Measurements from ENCODE around the gene DNASE1L1. TPM values are rescaled to one million over a fixed set of nuclear protein-coding genes. Genes with fewer than 3 reads are reported as not detected.
A peak's percentile ranks its signal among the peaks of the same experiment; 100 is the strongest.

The DNASE1L1 gene
- total and polyA plus RNA-seq, 2 donors (not counting 1 experiment from before 2014, with no cell fraction given): 24.6 to 49.2 TPM

DNA sequence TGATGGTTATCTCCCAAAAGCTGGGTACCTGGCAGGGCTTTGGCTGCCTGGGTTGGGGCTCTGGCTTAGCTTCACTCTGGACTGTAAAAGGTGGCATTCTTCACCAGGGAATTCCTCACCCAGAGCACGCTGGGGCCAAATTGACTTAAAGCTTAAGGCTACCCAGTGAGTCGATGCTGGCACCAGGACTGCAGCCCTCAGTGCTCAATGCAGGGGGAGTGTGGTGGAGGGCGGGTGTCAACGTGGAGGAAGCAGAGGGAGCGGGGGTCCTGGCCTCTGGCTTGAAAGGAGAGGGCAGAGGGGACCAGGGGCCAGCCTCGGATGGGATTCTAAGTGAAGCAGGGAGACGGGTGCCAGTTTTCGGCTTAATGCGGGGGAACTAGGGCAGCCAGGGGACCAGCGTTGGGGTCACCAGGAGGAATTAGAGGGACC, 34.4 kb upstream of the DNASE1L1 start:
- TF ChIP-seq, protein P1, sequence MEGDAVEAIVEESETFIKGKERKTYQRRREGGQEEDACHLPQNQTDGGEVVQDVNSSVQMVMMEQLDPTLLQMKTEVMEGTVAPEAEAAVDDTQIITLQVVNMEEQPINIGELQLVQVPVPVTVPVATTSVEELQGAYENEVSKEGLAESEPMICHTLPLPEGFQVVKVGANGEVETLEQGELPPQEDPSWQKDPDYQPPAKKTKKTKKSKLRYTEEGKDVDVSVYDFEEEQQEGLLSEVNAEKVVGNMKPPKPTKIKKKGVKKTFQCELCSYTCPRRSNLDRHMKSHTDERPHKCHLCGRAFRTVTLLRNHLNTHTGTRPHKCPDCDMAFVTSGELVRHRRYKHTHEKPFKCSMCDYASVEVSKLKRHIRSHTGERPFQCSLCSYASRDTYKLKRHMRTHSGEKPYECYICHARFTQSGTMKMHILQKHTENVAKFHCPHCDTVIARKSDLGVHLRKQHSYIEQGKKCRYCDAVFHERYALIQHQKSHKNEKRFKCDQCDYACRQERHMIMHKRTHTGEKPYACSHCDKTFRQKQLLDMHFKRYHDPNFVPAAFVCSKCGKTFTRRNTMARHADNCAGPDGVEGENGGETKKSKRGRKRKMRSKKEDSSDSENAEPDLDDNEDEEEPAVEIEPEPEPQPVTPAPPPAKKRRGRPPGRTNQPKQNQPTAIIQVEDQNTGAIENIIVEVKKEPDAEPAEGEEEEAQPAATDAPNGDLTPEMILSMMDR (IDR thresholded peaks at IDR 0.05): no peak
- TF ChIP-seq EZH2 (IDR thresholded peaks at IDR 0.05; ENCODE audit: borderline replicate concordance, insufficient read depth, low read depth, low read length, poor library complexity, severe bottlenecking): no peak
- intact Hi-C loops (cut with micrococcal nuclease): loop anchor here (5.0 kb wide), 1 partner anchor 34 kb away; the partner anchor contains the start of gene LAGE3
- Histone ChIP-seq H3K4me3 (ENCODE audit: control extremely low read depth in 1 of 5, extremely low read depth in 1 of 5, insufficient read depth in 1 of 5, low read depth in 2 of 5, low read length in 4 of 5) (peak overlapping the region in 4 of 5 experiments; percentile 35 to 47 (median 42)), H3K36me3 (replicated peaks in 1 of 2; ENCODE audit: control extremely low read depth in 1 of 2, control insufficient read depth in 1 of 2, extremely low read depth in 1 of 2, insufficient read depth in 2 of 2, low read length in 1 of 2) (peaks cover 0 to 14% of the 10 kb centered on the region in 2 experiments), H4K20me1 (ENCODE audit: control insufficient read depth, insufficient read depth, low read length, poor library complexity, severe bottlenecking) (no peaks in the 10 kb centered on the region), H3K9ac (ENCODE audit: low read length) (peak overlapping the region; percentile 47), H3K27me3 (replicated peaks in 1 of 4; ENCODE audit: control extremely low read depth in 1 of 4, control insufficient read depth in 3 of 4, insufficient read depth in 4 of 4, low read length in 3 of 4) (no peaks in the 10 kb centered on the region), H3K4me1 (ENCODE audit: control insufficient read depth in 2 of 2, insufficient read depth in 2 of 2, low read length in 2 of 2) (peaks cover 10 to 21% of the 10 kb centered on the region in 2 donors), H3K79me2 (ENCODE audit: control insufficient read depth, insufficient read depth, low read length) (peaks cover 18% of the 10 kb centered on the region), H3K4me2 (replicated peaks; ENCODE audit: low read depth, low read length, poor library complexity, severe bottlenecking) (peak overlapping the region; percentile 71), H3K27ac (ENCODE audit: low read length in 2 of 2) (peak overlapping the region; percentile 69 to 81), H2AFZ (ENCODE audit: insufficient read depth, low read depth, low read length, poor library complexity, severe bottlenecking) (peak overlapping the region; percentile 54), H3K9me3 (ENCODE audit: control extremely low read depth in 1 of 3, control insufficient read depth in 2 of 3, insufficient read depth in 1 of 3, low read length in 2 of 3) (no peaks in the 10 kb centered on the region)
- H3K9me3 Mint-ChIP-seq (ENCODE audit: insufficient read depth): no peaks in the 10 kb centered on the region
- POLR2A ChIA-PET: interaction anchor here (1.1 kb wide), 1 partner anchor 15 kb away, joined by 4 read pairs; the partner anchor contains the start of gene PLXNA3
- peaks cover 5% of the 10 kb centered on the region for H3K4me1 Mint-ChIP-seq
- WGBS (ENCODE audit: insufficient coverage): 10% methylated on average over 6 of the region's 10 CpGs
- no peaks in the 10 kb centered on the region for H3K27me3 Mint-ChIP-seq
- DNase-seq (no peak), ATAC-seq (ENCODE audit: low read depth) (peak; percentile 8)
- H3K27ac Mint-ChIP-seq: peak overlapping the region; percentile 37
- CTCF ChIA-PET: no interaction called here
- peak overlapping the region; percentile 83 for H3K4me3 Mint-ChIP-seq

DNA sequence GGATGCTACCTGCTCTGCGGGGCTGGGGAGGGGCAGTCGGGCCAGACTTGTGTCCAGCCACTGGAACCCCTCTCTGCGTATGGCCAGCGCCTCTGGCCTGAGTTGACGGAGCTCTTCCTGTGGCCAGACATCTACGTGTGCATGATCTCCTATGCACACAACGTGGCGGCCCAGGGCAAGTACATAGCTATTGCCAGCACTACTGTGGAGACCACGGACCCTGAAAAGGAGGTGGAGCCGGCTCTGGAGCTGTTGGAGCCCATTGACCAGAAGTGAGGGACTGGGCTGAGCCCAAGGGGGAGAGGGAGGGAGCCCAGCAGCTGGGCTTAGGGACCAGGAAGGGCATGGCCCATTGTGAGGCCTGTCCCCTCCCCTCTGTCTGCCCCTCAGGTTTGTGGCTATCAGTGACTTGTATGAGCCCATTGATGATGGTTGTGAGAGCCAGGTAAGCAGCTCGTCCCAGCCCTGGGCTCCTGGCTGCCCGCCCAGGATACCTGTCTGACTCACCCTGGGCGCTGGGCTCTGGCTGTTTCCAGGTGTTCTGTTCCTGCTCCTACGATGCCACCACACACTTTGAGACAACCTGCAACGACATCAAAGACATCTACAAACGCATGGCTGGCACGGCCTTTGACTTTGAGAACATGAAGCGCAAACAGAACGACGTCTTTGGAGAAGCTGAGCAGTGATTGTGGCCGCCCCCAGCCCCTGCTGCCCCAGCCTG, 33.1 kb upstream of the DNASE1L1 start:
- ATAC-seq (ENCODE audit: low read depth): no peak
- POLR2A ChIA-PET: no interaction called here
- Histone ChIP-seq H3K4me1 (ENCODE audit: control insufficient read depth in 2 of 2, insufficient read depth in 2 of 2, low read length in 2 of 2) (peaks cover 16 to 31% of the 10 kb centered on the region in 2 donors), H3K27me3 (replicated peaks in 1 of 4; ENCODE audit: control extremely low read depth in 1 of 4, control insufficient read depth in 3 of 4, insufficient read depth in 4 of 4, low read length in 3 of 4) (no peaks in the 10 kb centered on the region), H3K9ac (ENCODE audit: low read length) (no peak overlapping the region), H4K20me1 (ENCODE audit: control insufficient read depth, insufficient read depth, low read length, poor library complexity, severe bottlenecking) (peaks cover 6% of the 10 kb centered on the region), H3K9me3 (ENCODE audit: control extremely low read depth in 1 of 3, control insufficient read depth in 2 of 3, insufficient read depth in 1 of 3, low read length in 2 of 3) (no peaks in the 10 kb centered on the region), H2AFZ (ENCODE audit: insufficient read depth, low read depth, low read length, poor library complexity, severe bottlenecking) (no peak overlapping the region), H3K4me3 (ENCODE audit: control extremely low read depth in 1 of 5, extremely low read depth in 1 of 5, insufficient read depth in 1 of 5, low read depth in 2 of 5, low read length in 4 of 5) (no peak overlapping the region), H3K79me2 (ENCODE audit: control insufficient read depth, insufficient read depth, low read length) (peaks cover 31% of the 10 kb centered on the region), H3K36me3 (replicated peaks in 1 of 2; ENCODE audit: control extremely low read depth in 1 of 2, control insufficient read depth in 1 of 2, extremely low read depth in 1 of 2, insufficient read depth in 2 of 2, low read length in 1 of 2) (peaks cover 0 to 13% of the 10 kb centered on the region in 2 experiments), H3K27ac (ENCODE audit: low read length in 2 of 2) (no peak overlapping the region), H3K4me2 (replicated peaks; ENCODE audit: low read depth, low read length, poor library complexity, severe bottlenecking) (no peak overlapping the region)
- CTCF ChIA-PET: no interaction called here
- Mint-ChIP-seq H3K27me3 (no peaks in the 10 kb centered on the region), H3K9me3 (ENCODE audit: insufficient read depth) (no peaks in the 10 kb centered on the region), H3K4me1 (peaks cover 9% of the 10 kb centered on the region), H3K27ac (no peak overlapping the region), H3K4me3 (no peak overlapping the region)
- no peak for DNase-seq
- TF ChIP-seq, protein P1 (IDR thresholded peaks at IDR 0.05): no peak
- TF ChIP-seq EZH2 (IDR thresholded peaks at IDR 0.05; ENCODE audit: borderline replicate concordance, insufficient read depth, low read depth, low read length, poor library complexity, severe bottlenecking): no peak
- intact Hi-C loops (cut with micrococcal nuclease): loop anchor here (5.0 kb wide), 1 partner anchor 35 kb away; the partner anchor contains the start of gene LAGE3
- 97% methylated on average over 17 of the region's 21 CpGs for WGBS (ENCODE audit: insufficient coverage)

All from B cell (primary cell).